ENCODE results near the gene CFAP20DC. TPM values are rescaled to one million over a fixed set of nuclear protein-coding genes. Genes with fewer than 3 reads are reported as not detected.

The CFAP20DC gene
- total RNA-seq, 2 experiments from 2014 or later = 1.0 to 1.8 TPM

GRCh38 chr3:58837141-58837843 is 212.5 kb downstream of the CFAP20DC start:
- ChIA-PET POLR2A (no interaction called here), CTCF (ENCODE audit: unreplicated experiment) (no interaction called here)
- no peak overlapping the region for H3K27ac ChIP-seq (ENCODE audit: low read depth, low read length, poor library complexity, severe bottlenecking)
- H4K20me1 ChIP-seq (ENCODE audit: insufficient read depth, low read length) = no peaks in the 10 kb centered on the region
- no peaks in the 10 kb centered on the region for H3K36me3 ChIP-seq (ENCODE audit: insufficient read depth, low read length)
- intact Hi-C loops (cut with micrococcal nuclease; ENCODE audit: unreplicated experiment) = no loop called here
- H3K9me2 ChIP-seq (ENCODE audit: insufficient read depth, low read length) = no peaks in the 10 kb centered on the region
- TF ChIP-seq EZH2phosphoT487 (IDR thresholded peaks at IDR 0.05; ENCODE audit: borderline replicate concordance, low read depth, low read length) (no peak), CTCF (conservative IDR thresholded peaks at IDR 0.05; ENCODE audit: low read length) (no peak)
- no peaks in the 10 kb centered on the region for H3K4me1 ChIP-seq (ENCODE audit: insufficient read depth, low read length, poor library complexity, severe bottlenecking)
- H3K4me3 ChIP-seq (ENCODE audit: low read depth, low read length, poor library complexity, severe bottlenecking) = no peak overlapping the region
- no peaks in the 10 kb centered on the region for H3K79me2 ChIP-seq (ENCODE audit: insufficient read depth, low read depth, low read length)
- H2AFZ ChIP-seq (ENCODE audit: low read length) = no peak overlapping the region
- BruUV-seq (replicated peaks) = no TSS peak
- H3K9me3 ChIP-seq (ENCODE audit: low read length) = no peaks in the 10 kb centered on the region
- H3K4me2 ChIP-seq (ENCODE audit: low read length) = no peak overlapping the region
- no peak for DNase-seq (ENCODE audit: low spot score)

- ChIA-PET CTCF (ENCODE audit: unreplicated experiment) (no interaction called here), POLR2A (no interaction called here)
- Histone ChIP-seq H3K79me2 (ENCODE audit: insufficient read depth, low read depth, low read length) (no peaks in the 10 kb centered on the region), H3K4me2 (ENCODE audit: low read length) (no peak overlapping the region), H3K9me3 (ENCODE audit: low read length) (no peaks in the 10 kb centered on the region), H3K4me3 (ENCODE audit: low read depth, low read length, poor library complexity, severe bottlenecking) (no peak overlapping the region), H2AFZ (ENCODE audit: low read length) (no peak overlapping the region), H3K9me2 (ENCODE audit: insufficient read depth, low read length) (no peaks in the 10 kb centered on the region), H3K4me1 (ENCODE audit: insufficient read depth, low read length, poor library complexity, severe bottlenecking) (no peaks in the 10 kb centered on the region), H3K27ac (ENCODE audit: low read depth, low read length, poor library complexity, severe bottlenecking) (no peak overlapping the region), H4K20me1 (ENCODE audit: insufficient read depth, low read length) (no peaks in the 10 kb centered on the region), H3K36me3 (ENCODE audit: insufficient read depth, low read length) (no peaks in the 10 kb centered on the region)
- DNase-seq (ENCODE audit: low spot score) = no peak
- TF ChIP-seq CTCF (conservative IDR thresholded peaks at IDR 0.05; ENCODE audit: low read length) = no peak
- no peak for TF ChIP-seq EZH2phosphoT487 (IDR thresholded peaks at IDR 0.05; ENCODE audit: borderline replicate concordance, low read depth, low read length)
- intact Hi-C loops (cut with micrococcal nuclease; ENCODE audit: unreplicated experiment) = no loop called here
- no TSS peak for BruUV-seq (replicated peaks)
Observed at GRCh38 chr3:58835086-58835485, 214.7 kb downstream of the CFAP20DC start.

GRCh38 chr3:58833491-58833890 is 216.3 kb downstream of the CFAP20DC start:
- no peaks in the 10 kb centered on the region for H3K79me2 ChIP-seq (ENCODE audit: insufficient read depth, low read depth, low read length)
- H3K4me1 ChIP-seq (ENCODE audit: insufficient read depth, low read length, poor library complexity, severe bottlenecking) = no peaks in the 10 kb centered on the region
- H3K9me2 ChIP-seq (ENCODE audit: insufficient read depth, low read length) = no peaks in the 10 kb centered on the region
- no peaks in the 10 kb centered on the region for H3K36me3 ChIP-seq (ENCODE audit: insufficient read depth, low read length)
- no peaks in the 10 kb centered on the region for H4K20me1 ChIP-seq (ENCODE audit: insufficient read depth, low read length)
- H2AFZ ChIP-seq (ENCODE audit: low read length) = no peak overlapping the region
- TF ChIP-seq CTCF (conservative IDR thresholded peaks at IDR 0.05; ENCODE audit: low read length) = no peak
- no peak for TF ChIP-seq EZH2phosphoT487 (IDR thresholded peaks at IDR 0.05; ENCODE audit: borderline replicate concordance, low read depth, low read length)
- POLR2A ChIA-PET = no interaction called here
- no peak overlapping the region for H3K4me2 ChIP-seq (ENCODE audit: low read length)
- H3K4me3 ChIP-seq (ENCODE audit: low read depth, low read length, poor library complexity, severe bottlenecking) = no peak overlapping the region
- intact Hi-C loops (cut with micrococcal nuclease; ENCODE audit: unreplicated experiment) = no loop called here
- DNase-seq (ENCODE audit: low spot score) = no peak
- H3K27ac ChIP-seq (ENCODE audit: low read depth, low read length, poor library complexity, severe bottlenecking) = no peak overlapping the region
- CTCF ChIA-PET (ENCODE audit: unreplicated experiment) = no interaction called here
- no peaks in the 10 kb centered on the region for H3K9me3 ChIP-seq (ENCODE audit: low read length)
- BruUV-seq (replicated peaks) = no TSS peak
